Measurements from ENCODE around the gene LEFTY1.
"Not testable (repeated sequence)": the region's sequence is repeated elsewhere in the genome, so short reads cannot be mapped to it uniquely, and the experiment has no call there.

LEFTY1 gene

GRCh38 chr1:225887554-225888288, 1.2 kb downstream of the LEFTY1 start:
- not testable (repeated sequence) for DNase-seq

- DNase-seq: no peak
These were observed 2.0 kb downstream of the LEFTY1 start for GRCh38 chr1:225887030-225887314.

- no peak for DNase-seq
These were observed 2.6 kb downstream of the LEFTY1 start for GRCh38 chr1:225886159-225887029.

DNA sequence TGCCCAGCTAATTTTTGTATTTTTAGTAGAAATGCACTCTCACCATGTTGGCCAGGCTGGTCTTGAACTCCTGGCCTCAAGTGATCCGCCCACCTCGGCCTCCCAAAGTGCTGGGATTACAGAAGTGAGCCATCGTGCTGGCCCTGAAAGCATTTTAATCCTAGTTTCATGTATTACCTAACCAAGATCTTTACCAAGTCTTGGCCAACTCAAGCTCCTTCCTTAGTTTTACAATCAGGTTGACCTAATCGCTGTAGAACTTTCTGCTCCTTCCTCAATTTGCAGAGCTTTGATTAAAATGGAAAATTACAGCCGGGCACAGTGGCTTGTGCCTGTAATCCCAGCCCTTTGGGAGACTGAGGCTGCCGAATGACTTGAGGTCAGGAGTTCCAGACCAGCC, 3.6 kb downstream of the LEFTY1 start:
- DNase-seq: no peak

DNA sequence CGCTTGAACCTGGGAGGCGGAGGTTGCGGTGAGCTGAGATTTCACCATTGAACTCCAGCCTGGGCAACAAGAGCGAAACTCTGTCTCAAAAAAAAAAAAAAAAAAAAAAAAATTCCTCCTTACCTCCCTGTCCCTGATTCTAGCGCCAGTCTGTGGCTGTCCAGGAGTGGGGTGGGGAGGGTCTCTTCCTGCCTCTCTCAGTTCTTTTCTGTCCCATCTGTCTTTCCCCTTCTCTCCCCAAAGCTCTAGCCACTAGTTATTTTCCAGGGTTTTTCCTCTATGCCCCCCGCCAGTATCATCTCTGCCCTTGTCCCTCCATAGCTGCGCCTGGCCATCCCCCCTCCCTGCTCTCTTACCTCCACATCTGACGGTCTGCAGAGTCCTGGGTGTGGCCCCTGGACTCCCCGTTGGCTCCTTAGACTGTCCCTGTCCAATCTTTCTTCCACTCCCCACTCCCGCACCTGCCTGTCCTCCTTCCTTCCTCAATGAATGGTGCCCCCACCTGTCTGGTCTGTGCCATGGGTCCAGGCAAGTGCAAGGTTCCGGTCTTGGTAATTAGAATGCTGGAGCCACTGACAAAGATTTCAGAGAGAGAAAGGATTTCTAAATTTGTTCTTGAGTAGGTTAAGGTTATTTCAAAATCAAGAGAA, 5.2 kb downstream of the LEFTY1 start:
- no peak for DNase-seq

- peak in 8 of 14 donors; percentile 34 to 83 (median 65) for DNase-seq
These were observed 6.0 kb downstream of the LEFTY1 start for GRCh38 chr1:225882694-225883615.

DNA sequence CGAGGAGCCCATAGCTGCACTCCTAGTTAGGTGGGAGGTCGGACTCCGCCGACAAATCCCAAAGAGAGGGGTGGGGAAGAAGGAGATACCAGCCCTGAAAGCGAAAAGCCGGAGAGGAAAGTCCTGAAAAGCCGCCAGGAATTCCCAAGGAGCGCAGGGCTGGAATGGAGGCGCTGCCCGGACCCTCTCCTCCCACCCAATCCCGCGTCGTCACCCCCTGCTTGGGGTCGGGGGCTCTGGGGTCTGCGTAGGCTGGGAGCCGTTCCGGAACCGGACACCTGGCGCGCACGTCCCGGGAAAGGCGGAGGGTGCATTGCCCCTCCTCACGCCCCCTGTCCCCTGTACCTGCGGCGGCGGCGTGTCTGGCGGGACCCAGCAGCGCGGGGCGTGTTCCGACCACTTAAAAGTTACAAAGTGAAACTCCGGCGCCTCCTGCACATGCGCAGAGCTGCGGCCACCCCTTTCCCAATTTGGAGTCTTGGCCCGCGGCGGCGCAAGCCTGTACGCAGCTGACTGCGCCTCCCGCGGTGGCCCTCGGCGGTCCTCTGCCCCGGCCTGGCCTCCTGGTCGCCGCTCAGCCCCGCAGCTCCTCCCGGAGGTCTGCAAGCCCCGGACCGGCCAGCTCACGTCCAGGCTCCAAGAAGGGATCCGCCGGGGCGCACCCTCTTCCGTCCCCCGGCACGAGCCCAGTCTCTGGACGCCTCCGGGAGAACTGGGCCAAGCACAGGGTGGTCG, 6.8 kb downstream of the LEFTY1 start, which contains the start of gene TMEM63A:
TMEM63A (minus strand) TSS at position 422 of the 735 bp plus-strand sequence. CDS start 4,800 bp downstream, outside the sequence.
- peak in 13 of 14 donors; percentile 11 to 90 (median 73) for DNase-seq

GRCh38 chr1:225881081-225881958, 7.6 kb downstream of the LEFTY1 start:
- DNase-seq: peak in 5 of 14 donors; percentile 33 to 71 (median 59)

GRCh38 chr1:225880636-225881035, 8.3 kb downstream of the LEFTY1 start:
- DNase-seq: no peak

- peak in 12 of 14 donors; percentile 12 to 86 (median 72) for DNase-seq
These were observed 8.7 kb downstream of the LEFTY1 start for GRCh38 chr1:225880222-225880588.

- peak in 7 of 14 donors; percentile 46 to 86 (median 74) for DNase-seq
These were observed 9.3 kb downstream of the LEFTY1 start for GRCh38 chr1:225879521-225880221.

- DNase-seq: no peak
These were observed 10.7 kb downstream of the LEFTY1 start for GRCh38 chr1:225878282-225878681.

DNA sequence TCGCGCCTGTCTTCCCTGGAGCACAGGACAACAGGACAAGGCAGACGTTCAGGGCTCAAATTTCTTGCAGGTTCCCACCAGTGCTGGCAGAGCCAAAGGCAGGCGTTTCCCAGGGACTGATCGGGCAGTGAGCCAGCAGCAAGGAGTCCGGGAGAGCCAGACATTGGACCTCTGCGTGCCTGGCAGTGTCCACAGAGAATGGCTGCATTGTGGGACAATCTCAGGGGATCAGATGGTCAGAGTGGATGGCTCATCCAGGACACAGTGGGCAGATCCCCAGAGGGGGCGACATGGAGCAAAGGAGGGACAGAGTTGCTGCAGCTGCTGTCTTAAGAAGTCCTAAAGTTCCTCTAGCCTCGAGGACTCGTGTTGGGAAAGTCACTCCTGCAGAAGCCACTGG, 11.4 kb downstream of the LEFTY1 start:
- peak in 12 of 14 donors; percentile 15 to 89 (median 80) for DNase-seq

DNA sequence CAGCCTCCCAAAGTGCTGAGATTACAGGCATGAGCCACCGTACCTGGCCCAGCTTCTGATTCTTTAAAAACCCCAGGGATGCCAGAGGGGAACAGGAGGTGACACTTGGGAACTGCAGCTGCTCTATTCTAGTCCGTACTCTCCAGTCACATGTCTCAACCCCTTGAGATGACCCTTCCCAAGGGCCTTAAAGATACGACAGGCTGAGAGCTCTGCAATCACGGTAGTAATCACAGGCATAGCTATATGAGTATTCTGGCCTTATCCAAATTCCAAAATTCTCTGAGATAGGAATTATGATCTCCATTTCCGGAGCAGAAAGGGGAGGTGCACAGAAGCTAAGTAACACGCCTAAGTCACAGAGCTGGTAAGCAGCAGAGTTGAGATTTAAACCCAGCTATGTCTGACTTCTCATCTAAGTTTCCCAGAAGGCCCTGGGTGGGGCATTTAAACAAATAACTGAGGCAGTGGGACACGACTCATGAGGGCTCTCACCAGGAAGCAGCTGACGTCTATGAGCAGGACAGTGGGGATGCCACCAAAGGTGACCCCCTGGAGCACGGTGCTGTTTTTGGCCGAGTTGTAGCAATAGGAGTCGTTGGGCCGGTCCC, 11.9 kb downstream of the LEFTY1 start:
- DNase-seq: no peak

GRCh38 chr1:225875044-225875815, 13.7 kb downstream of the LEFTY1 start:
- DNase-seq: no peak

- no peak for DNase-seq
These were observed 14.5 kb downstream of the LEFTY1 start for GRCh38 chr1:225874431-225874830.

- no peak for DNase-seq
These were observed 15.6 kb downstream of the LEFTY1 start for GRCh38 chr1:225873281-225873850.

DNA sequence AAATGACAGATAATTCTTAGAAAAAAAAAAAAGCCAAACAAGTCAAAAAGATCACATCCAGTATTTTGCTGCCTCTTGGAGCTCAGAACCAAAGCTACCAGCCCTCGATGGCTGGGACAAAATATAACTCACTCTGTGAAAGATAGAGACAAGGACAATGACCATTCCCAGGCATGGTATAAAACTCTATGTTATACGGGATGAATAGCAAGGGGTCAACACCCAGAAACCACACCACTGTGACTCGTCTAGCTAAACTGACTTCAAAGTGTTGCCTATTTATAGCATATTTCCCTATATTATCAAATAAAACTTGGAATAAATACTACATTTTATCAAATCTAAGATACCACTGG, 16.9 kb downstream of the LEFTY1 start:
- DNase-seq: no peak
